Activated CD8-positive, alpha-beta memory T cell treated with anti-CD3 and anti-CD28 coated beads, Interleukin-2, amount 50 U/mL, for 4 hours (primary cell): Measurements from ENCODE around the gene TOLLIP.
"Not testable (repeated sequence)": the region's sequence is repeated elsewhere in the genome, so short reads cannot be mapped to it uniquely, and the experiment has no call there.

ENCODE experiments used
- DNase-seq: peaks from one replicate; pipeline ENCODE4 v3.0.0-alpha.2; 2020

Gene TOLLIP

DNA sequence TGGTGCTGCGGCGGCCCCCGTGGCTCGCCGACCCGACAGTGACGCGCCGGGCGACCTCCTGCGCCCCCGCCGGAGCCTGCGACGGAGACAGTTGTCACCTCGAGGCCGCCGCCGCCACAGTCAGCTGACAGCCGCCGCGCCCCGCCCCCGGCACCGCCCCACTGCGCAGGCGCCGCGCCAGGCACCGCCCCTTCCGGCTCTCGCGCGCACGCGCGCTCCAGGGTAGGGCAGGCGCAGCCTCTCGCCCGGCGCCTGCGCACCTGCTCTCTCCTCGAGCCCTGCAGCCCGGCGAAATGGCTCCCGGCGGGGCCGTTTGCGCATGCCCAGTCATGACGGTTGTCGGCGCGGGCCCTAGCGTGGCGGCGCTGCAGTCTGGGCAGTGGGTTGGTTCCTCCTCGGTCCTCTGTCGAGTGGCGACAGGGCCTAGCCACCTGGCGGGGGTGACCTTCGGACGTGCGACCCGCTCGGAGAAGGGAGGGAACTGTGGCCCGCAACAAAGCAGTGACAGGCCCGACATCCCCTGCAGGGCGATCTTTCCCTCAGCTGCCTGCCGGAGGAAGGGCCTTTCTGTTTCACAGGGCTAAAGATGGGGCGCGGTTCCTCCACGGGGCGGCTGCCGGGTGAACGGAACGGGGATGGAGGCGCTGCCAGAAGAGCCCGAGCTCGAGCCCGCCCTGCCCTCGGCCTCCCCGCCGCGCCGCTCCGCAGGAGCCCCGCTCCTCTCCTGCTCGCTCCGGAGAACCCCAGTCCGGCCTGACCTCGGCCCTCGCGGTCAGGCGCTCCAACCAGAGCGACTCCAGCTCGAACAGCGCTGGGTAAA is at the start of gene TOLLIP:
TSS of gene TOLLIP (minus strand) at position 135 of the 820 bp plus-strand sequence. CDS start at position 1, 134 bp downstream.
- peak; percentile 96 for DNase-seq

DNA sequence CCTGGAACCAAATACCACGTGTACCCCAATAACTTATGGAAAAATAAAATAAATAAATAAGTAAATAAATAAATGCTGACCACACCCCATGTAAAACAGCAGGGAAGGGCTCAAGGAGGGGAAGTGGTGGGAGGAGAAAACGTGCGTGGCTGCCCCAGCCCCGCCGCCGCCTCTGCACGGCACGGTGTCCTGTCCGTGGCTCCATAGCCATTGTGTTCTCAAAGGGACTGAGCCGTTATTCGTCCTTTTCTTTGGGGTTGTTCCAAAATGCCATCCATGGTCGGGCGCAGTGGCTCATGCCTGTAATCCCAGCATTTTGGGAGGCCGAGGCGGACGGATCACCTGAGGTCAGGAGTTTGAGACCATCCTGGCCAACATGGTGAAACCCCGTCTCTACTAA is 49.5 kb upstream of the TOLLIP start:
- DNase-seq = not testable (repeated sequence)

DNA sequence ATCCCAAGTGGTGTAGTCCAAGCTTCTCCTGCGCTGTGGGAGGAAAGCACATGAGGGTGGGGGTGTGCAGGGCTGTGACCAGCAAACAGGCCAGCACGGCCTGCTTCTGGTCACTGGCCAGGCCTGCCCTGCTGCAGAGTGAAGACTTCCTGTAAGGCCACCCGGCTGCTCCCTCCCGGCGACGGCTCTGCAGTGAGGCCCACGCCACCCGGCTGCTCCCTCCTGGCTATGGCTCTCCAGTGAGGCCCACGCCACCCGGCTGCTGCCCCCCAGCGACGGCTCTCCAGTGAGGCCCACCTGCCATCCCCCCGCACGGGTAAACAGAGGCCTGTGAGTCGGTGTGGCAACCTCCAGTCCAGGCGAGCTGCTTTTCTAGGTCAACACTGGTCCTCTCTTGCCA is 48.9 kb upstream of the TOLLIP start:
- DNase-seq = no peak

DNA sequence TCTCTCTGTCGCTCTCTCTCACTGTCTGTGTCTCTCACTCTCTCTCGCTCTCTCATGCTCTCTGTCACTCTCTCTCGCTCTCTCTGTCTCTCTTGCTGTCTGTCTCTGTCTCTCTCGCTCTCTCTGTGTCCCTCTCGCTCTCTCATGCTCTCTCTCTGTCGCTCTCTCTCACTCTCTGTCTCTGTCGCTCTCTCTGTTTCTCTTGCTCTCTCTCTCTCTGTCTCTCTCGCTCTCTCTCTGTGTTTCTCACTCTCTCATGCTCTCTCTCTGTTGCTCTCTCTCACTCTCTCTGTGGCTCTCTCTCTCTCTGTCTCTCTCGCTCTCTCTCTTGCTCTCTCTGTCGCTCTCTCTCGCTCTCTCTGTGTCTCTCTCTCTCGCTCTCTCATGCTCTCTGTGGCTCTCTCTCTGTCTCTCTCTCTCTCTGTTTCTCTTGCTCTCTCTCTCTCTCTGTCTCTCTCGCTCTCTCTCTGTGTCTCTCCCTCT is 47.1 kb upstream of the TOLLIP start:
- DNase-seq = no peak

DNA sequence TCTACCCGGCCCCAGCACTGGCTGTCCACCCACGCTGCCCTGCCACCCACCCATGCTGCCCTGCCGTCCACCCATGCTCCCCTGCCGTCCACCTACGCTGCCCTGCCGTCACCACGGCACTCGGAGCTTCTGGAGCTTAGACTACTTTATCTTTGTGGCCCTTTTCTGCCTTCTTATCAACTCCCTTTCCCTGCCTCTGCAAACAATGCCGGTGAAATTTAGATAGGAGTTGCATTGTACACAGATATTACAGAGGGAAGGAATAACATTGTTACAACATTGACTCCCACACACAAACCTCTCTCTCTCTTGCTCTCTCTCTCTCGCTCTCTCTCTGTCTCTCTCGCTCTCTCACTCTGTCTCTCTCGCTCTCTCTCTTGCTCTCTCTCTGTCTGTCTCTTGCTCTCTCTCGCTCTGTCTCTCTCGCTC is 46.6 kb upstream of the TOLLIP start:
- no peak for DNase-seq

DNA sequence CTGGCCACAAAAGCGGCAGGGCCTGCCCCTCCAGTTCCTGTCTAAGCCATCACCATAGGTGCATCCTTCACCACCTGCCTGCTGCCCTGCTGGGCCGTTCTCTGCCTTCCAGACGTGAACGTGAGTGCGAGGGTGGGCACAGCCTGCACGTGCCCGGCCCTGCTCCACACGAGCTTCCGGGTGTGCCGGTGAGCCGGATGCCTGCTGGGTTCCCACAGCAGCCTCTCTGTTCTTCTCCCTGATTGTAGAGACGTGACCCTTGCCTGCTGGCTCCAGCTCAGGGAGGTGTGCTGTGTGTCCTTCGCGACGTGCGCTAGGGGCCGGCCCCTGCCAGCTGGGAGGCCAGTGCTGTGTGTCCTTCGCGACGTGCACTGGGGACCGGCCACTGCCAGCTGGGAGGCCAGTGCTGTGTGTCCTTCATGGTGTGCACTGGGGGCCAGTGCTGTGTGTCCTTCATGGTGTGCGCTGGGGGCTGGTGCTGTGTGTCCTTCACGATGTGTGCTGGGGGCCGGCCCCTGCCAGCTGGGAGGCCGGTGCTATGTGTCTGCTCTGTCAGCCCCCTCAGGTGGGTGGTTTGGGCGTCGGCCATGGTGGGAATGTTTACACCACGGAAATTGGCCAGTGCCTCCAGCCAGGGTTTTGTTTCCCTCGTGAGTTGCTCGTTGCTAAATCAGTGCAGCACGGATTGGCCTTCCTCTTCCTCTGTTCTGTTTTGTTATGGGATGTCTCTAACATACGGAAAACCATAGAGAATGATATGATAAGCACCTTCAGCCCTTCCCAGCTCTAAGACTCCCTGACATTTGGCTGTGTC is 44.9 kb upstream of the TOLLIP start:
- DNase-seq = no peak

DNA sequence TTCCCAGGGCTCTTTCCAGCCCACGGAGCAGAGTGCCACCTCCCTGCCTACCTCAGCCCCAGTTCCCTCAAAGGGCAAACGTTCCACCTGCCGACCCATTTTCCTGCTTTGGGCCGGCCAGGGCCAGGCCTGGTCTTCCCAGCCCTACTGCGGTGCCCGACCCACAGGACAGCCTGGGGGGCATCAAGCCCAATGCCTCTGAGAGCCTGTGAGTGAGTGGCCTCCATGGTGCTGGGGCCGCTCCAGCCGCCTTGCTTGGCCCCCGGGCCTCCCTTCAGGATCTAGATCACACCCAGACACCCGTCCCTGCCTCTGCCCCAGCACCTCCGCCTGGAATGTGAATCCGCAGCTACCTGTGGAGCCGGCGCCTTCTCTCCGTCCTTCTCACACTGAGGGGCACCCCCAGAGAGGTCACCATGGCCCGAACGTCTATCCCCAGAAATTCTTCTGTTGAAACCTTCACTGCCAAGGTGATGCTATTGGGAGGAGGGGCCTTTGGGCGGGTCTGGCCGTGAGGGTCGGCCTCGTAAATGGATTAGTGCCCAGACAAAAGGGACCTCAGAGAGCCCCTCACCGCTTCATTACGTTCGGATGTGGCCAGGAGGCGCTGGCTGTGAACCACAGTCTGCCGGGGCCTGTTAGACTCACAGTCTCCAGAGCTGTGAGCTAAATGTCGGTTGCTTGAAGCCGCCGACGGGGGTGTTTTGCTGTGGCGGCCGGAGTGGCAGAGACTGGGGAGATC is 44.1 kb upstream of the TOLLIP start:
- no peak for DNase-seq

DNA sequence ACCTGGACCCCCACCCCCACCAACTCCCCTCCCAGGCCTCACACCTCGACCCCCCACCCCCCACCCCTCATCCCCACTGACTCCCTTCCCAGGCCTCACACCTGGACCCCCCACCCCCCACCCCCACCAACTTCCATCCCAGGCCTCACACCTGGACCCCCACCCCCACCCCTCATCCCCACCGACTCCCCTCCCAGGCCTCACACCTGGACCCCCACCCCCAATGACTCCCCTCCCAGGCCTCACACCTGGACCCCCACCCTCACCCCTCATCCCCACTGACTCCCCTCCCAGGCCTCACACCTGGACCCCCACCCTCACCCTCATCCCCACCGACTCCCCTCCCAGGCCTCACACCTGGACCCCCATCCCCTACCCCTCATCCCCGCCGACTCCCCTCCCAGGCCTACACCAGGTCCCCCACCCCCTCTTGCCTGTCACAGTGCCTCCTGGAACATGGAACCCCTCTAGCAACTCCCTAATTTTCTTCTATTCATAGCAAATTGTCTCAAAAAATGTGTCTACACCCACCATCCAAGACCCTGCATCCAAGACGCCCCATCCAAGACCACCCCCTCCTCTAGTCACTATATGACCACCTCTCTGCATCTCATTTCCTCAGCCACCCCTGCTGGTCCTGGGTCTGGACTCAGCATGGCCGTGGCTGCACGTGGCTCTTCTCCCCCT is 43.4 kb upstream of the TOLLIP start:
- DNase-seq = no peak

DNA sequence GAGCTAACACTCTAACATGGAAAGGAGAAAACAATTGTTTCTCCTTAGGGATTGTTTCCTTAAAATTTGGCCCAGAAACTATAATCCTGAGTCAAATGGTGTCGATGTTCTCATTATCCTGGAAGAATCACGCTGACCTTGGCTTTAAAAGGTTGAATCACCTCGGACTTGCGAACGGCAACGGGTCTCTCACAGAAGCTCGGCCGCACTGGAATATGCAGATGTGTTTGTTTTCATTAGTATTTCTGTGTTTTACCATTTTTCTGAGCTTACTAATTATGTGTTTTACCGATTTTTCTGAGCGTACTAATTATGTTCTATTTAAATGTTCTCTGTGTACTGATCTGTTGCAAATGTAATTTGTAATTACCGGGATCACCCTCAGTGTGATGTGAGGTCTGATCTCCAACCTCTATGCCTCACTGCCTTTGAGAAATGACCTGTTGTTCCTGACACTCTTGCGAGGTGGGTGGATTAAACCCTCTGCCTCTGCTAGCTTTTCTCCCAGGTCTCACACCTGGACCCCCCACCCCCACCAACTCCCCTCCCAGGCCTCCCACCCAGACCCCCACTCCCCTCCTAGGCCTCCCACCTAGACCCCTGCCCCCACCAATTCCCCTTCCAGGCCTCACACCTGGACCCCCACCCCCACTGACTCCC is 42.0 kb upstream of the TOLLIP start:
- DNase-seq = no peak

DNA sequence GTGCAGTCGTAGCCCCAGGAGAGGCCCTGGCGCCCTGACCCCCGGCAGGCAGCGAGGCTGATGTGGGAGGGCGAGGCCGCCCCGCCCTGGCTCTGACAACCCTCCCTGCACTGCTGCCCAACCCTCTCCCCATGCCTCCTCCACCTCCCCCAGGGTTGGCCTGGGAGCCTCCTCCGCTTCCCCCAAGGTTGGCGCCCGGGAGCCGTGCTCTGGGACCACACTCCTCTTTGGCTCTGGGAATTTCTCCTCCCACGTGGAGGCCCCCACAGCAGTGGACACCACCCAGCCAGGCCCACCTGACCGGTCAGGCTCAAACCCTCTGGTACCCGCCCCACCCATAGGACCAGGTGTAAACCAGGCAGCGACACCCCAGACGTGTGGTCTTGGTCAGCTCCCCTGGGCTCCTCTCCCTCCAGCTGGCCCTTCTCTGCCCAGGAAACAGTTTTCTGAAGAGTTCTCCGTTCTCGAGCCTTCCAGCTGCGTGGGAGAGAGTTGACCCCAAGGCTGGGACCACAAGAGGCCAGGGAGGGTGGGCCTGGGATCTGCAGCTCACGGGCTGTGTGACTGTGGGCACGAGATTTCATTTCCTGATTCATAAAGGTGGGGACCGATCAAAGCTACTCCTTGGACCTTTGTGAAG is 40.8 kb upstream of the TOLLIP start:
- DNase-seq = no peak

DNA sequence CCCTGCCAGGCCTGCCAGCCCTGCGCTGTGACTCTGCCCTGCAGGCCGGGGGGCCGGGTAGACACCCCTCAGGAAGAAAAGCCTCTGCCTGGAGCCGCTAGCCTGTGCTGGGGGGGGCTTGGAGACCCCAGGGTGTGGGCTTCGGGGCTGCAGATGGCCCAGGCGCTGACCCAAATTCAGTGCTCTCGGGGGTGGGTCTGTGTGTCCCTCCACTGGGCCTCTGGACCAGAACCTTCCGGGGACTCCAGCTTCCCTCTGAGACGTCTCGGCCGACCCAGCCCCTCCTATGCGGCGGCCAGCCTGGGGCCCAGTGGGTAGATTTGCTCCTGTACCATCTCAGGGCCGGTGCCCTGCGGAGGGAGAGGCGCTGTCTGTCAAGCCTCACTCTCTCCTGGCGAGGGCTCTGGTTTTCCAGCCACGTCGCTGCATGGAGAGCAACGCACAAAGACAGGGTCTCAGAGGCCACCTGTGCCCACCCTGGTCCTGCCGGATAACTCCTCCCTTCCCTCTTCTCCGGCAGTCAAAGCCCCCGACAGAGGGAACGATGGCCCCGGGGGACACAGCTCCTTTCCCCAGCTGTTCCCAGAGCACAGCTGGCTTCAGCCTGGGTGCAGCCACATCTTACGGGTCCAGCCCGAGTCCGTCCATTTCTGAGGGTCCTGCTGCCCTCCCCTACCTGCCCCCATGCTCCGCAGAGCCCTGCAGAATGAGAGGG is 40.1 kb upstream of the TOLLIP start:
- no peak for DNase-seq

DNA sequence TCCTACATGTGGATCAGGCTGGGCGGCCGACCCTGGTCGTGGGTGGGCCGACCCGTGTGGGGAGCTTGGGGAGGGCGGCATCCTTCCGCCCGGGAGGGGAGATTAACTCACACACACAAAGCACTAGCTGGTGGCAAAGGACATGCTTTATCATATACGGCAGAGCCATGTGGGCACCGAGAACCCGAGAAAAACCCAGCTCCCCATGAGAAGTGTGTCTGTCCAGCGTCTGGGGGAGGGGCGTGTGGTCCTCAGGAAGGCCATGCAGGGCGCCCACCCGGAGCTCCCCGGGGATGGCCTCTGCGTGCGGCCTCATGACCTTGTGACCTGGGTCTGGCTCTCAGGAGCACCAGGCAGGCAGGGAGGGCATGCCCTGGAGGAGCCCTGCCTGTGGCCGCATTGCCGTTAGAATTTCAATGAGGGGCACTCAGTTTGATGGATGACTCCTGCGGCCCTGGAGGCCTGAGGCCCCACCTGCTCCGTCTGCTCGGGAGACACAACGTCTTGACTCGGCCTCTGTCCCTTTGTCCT is 39.4 kb upstream of the TOLLIP start:
- DNase-seq = no peak

DNA sequence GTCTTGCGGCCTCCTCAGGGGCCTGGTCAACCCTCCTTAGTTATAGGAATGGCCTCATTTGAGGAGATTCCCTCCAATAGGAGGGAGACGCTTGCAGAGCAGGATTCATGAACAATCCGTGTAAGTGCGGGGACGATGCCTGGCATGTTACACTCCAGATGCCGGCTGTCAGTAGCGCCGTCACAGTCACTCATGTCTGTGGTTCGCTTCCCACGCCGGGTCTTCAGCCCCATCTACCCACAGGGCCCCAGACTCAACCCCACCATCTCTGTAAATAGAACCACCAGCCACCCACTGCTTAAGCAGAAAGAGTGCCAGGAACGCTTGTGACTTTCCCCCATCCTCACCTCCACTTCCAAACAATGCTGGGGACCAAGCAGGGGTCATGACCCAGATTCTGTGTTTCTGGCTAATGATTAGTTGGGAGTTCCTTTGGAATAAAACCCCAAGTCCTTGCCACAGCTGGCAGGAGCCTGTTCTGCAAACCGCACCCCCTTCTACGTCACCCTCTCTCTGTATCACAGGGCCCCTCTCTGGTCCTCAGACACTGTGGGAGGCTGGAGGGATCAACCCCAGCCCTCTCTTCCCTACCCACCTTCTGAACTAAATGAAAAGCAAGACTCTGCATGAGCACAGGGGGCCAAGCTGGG is 38.8 kb upstream of the TOLLIP start:
- DNase-seq = no peak

DNA sequence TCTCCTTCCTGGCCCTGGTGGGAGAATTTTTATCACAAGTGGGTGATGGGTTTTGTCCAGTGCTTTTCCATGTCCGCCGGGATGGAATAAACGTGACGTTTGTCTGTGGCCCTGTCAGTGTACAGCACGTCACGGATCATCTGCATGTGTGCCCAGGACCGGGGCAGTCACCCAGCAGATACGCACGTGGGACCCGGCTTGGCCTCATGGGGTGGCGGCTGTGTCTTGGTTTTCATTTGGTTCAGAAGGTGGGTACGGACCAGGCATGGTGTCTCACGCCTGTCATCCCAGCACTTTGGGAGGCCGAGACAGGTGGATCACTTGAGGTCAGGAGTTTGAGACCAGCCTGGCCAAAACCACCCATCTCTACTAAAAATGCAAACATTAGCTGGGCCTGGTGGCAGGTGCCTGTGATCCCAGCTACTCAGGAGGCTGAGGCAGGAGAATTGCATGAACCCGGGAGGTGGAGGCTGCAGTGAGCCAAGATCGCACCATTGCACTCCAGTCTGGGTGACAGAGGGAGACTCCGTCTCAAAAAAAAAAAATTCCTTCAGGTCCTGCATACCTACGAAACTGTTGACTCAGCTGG is 38.1 kb upstream of the TOLLIP start:
- DNase-seq = not testable (repeated sequence)

DNA sequence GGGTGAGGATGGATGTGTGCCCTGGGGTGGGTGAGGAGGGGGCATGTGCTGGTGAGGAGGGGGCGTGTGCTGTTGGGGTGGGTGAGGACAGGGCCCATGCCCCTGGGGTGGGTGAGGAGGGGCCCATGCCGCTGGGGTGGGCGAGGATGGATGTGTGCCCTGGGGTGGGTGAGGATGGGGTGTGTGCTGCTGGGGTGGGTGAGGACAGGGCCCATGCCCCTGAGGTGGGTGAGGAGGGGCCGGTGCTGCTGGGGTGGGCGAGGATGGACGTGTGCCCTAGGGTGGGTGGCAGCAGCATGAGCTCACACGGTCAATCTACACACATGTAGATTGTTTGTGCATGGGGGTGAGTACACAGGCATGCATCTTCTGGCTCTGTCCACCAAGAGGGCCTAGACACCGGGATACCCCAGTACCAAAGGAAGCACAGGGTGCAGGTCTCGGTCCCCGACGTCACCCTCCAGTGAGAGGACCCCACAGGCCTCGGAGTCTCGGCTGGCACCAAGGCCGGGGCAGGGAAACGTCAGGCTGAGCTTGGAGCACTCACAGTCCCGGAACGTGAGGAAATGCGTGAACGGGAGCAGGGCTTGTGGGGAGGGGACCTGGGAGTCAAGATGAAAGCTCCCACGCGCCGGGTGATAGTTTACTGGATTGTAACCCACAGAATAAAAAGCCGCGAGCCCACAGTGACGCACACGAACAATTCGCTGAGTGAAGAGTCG is 37.4 kb upstream of the TOLLIP start:
- no peak for DNase-seq

DNA sequence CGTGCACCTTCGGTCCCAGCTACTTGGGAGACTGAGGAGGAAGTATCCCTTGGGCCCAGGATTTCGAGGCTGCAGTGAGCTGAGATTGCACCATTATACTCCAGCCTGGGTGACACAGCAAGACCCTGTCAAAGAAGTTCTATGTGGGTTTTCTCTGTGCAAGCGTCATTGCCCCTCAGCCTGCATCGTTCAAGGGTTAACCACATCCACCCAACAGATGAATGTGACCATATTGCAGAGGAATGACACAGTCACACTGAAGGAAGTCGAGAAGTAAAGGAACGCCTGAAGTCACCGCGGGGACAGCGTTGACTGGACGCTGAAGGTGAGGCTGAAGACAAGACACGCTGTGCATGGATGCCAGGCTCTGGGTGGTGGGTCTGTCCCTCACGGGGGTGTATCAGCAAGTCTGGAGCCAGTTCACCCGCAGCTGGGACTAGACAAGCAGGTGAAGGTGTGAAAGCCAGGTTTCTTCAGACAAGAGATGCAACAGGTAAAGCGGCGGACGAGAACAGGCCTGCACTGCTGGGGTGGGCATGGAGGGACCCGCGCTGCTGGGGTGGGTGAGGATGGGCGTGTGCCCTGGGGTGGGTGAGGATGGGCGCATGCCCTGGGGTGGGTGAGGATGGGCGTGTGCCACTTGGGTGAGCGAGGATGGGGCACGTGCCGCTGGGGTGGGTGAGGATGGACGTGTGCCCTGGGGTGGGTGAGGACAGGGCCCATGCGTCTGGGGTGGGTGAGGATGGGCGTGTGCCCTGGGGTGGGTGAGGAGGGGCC is 36.5 kb upstream of the TOLLIP start:
- DNase-seq = no peak

DNA sequence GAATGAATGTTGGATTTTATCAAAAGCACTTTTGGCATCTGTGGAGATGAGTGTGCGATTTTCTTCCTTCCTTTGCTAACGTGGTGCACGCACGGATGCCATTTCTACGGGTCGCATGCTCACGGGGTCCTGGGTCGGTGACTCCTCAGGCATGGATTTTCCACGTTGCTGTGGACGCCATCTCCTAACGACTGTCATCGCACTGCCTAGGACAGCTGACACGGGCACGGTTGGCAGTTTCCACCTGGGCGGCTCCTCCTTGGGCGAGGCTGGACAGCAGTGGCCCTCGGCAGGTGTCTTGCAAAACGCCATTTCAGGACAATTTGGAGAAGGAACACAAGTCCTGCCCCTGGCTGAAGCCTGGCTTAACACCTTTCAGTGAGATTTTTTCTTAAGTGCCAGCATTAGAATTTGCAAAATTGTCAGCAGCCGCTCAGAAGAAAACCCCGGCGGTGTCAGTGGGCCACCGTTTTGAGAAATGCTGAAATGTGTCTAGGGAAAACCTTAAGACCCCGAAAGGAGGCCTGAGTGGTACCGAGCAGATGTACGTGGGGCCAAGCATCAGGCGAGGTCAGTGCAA is 34.7 kb upstream of the TOLLIP start:
- DNase-seq = no peak
